Measurements from ENCODE around the gene C2orf74. TPM values are rescaled to one million over a fixed set of nuclear protein-coding genes. Genes with fewer than 3 reads are reported as not detected.

Gene C2orf74
- total and polyA plus RNA-seq, 9 of the 15 experiments (the other 6 are each of a cell fraction or from before 2014, with no cell fraction given) = not detected

DNA sequence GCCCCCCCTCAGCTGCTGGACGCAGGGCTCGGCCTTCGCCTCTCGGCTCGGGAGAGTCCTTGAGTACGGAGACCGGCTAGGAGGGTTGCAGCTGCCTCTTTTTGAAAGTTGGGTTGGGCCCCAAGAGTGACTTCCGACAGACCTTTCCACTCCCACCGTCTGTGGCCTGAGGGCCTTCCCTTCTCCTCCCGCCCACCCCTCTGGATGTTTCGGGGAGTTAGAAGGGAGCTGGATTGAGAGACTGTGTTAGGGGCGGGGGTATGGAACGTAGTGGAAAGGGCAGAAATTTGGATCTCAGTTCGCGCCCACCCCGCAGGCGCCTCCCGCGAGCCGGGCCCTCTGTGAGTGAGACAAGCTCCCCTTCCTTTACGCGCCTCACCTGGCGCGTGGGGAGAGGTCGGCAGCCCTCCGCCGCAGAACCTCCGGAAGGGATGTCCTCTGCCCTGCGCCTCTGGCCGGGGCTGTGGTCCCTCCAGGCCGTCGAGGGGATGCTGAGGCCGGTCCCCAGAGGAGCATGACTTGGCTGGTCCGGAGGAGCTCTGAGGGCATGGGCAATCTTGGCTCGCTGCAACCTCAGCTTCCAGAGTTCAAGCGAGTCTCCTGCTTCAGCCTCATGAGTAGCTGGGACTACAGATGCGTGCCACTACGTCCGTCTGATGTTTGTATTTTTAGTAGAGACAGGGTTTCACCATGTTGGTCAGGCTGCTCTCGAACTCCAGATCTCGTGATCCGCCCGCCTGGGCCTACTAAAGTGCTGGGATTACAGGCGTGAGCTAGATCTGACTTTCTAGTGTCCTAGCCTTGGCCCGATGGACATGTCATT is 15.9 kb downstream of the C2orf74 start (continued):
- TF ChIP-seq, protein P1, sequence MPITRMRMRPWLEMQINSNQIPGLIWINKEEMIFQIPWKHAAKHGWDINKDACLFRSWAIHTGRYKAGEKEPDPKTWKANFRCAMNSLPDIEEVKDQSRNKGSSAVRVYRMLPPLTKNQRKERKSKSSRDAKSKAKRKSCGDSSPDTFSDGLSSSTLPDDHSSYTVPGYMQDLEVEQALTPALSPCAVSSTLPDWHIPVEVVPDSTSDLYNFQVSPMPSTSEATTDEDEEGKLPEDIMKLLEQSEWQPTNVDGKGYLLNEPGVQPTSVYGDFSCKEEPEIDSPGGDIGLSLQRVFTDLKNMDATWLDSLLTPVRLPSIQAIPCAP (CRISPR knock-in tag; IDR thresholded peaks at IDR 0.05; ENCODE audit: borderline replicate concordance) = no peak
- TF ChIP-seq U2AF2 (optimal IDR thresholded peaks at IDR 0.05; ENCODE audit: low read depth, low read length) (no peak), MAZ (CRISPR knock-in tag; conservative IDR thresholded peaks at IDR 0.05 in 1 of 2, IDR thresholded peaks at IDR 0.05 in 1 of 2) (peak in 1 of 2 experiments; percentile 63; a peak in 2 of 4 replicates), SMARCA4 (IDR thresholded peaks at IDR 0.05) (0 out of 2 replicates have a peak, but pooled peaks have one; percentile 10), TCF3 (CRISPR knock-in tag; IDR thresholded peaks at IDR 0.05) (no peak), ZNF696 (CRISPR knock-in tag; conservative IDR thresholded peaks at IDR 0.05) (no peak), EP300 (IDR thresholded peaks at IDR 0.05; ENCODE audit: low read length) (no peak), NR2C1 (IDR thresholded peaks at IDR 0.05) (no peak), NR2C1 (tag; IDR thresholded peaks at IDR 0.05) (no peak), NFYB (IDR thresholded peaks at IDR 0.05; ENCODE audit: extremely low read depth, insufficient read length) (no peak), ZFX (CRISPR knock-in tag; IDR thresholded peaks at IDR 0.05) (peak; percentile 75)
- TF ChIP-seq, protein P2, sequence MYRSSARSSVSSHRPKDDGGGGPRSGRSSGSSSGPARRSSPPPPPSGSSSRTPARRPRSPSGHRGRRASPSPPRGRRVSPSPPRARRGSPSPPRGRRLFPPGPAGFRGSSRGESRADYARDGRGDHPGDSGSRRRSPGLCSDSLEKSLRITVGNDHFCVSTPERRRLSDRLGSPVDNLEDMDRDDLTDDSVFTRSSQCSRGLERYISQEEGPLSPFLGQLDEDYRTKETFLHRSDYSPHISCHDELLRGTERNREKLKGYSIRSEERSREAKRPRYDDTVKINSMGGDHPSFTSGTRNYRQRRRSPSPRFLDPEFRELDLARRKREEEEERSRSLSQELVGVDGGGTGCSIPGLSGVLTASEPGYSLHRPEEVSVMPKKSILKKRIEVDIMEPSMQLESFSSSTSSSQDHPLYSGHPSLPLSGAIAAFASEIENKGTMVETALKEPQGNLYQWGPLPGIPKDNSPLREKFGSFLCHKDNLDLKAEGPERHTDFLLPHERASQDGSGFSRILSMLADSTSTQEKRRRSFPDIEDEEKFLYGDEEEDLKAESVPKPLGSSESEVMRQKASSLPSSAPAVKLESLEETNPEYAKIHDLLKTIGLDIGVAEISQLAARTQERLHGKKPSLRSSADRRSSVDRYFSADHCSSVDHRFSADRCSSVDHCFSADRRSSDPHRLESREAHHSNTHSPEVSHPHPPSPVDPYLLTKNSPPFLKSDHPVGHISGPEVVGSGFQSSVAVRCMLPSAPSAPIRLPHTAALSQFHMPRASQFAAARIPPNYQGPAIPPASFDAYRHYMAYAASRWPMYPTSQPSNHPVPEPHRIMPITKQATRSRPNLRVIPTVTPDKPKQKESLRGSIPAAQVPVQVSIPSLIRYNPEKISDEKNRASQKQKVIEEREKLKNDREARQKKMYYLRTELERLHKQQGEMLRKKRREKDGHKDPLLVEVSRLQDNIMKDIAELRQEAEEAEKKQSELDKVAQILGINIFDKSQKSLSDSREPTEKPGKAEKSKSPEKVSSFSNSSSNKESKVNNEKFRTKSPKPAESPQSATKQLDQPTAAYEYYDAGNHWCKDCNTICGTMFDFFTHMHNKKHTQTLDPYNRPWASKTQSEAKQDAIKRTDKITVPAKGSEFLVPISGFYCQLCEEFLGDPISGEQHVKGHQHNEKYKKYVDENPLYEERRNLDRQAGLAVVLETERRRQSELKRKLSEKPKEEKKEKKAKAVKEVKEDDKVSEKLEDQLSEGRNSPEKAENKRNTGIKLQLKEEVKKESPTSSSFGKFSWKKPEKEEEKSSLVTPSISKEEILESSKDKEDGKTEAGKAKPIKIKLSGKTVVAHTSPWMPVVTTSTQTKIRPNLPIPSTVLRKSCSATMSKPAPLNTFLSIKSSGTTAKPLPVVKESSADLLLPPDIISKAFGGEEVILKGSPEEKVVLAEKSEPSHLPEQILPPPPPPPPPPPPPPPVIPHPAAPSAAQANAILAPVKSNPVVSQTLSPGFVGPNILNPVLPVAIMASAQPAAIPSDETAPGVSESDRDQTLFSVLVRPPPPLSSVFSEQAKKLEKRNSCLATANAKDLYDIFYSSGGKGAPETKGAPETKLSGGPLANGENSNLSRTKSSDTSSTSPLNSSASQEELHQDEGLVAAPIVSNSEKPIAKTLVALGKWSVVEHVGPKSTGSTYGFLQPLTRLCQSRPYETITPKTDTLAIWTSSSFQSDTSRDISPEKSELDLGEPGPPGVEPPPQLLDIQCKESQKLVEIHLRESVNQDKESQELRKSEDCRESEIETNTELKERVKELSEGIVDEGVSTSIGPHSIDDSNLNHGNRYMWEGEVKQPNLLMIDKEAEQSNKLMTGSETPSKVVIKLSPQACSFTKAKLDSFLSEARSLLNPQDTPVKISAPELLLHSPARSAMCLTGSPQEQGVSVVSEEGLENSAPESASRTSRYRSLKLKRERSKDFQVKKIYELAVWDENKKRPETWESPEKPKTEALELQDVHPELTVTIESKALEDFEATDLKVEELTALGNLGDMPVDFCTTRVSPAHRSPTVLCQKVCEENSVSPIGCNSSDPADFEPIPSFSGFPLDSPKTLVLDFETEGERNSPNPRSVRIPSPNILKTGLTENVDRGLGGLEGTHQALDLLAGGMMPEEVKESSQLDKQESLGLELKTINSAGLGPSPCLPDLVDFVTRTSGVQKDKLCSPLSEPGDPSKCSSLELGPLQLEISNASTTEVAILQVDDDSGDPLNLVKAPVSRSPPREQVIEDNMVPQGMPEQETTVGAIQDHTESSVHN (IDR thresholded peaks at IDR 0.05; ENCODE audit: borderline replicate concordance in 1 of 2, low read depth in 1 of 2) = no peak
- TF ChIP-seq, protein P3, sequence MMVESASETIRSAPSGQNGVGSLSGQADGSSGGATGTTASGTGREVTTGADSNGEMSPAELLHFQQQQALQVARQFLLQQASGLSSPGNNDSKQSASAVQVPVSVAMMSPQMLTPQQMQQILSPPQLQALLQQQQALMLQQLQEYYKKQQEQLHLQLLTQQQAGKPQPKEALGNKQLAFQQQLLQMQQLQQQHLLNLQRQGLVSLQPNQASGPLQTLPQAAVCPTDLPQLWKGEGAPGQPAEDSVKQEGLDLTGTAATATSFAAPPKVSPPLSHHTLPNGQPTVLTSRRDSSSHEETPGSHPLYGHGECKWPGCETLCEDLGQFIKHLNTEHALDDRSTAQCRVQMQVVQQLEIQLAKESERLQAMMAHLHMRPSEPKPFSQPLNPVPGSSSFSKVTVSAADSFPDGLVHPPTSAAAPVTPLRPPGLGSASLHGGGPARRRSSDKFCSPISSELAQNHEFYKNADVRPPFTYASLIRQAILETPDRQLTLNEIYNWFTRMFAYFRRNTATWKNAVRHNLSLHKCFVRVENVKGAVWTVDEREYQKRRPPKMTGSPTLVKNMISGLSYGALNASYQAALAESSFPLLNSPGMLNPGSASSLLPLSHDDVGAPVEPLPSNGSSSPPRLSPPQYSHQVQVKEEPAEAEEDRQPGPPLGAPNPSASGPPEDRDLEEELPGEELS (CRISPR knock-in tag; IDR thresholded peaks at IDR 0.05; ENCODE audit: borderline replicate concordance) = no peak
- TF ChIP-seq, protein P4, sequence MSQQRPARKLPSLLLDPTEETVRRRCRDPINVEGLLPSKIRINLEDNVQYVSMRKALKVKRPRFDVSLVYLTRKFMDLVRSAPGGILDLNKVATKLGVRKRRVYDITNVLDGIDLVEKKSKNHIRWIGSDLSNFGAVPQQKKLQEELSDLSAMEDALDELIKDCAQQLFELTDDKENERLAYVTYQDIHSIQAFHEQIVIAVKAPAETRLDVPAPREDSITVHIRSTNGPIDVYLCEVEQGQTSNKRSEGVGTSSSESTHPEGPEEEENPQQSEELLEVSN (IDR thresholded peaks at IDR 0.05; ENCODE audit: borderline replicate concordance in 1 of 2, extremely low read depth in 1 of 2, insufficient read depth in 1 of 2, insufficient read length in 1 of 2, low read depth in 1 of 2, low read length in 1 of 2, poor library complexity in 1 of 2, severe bottlenecking in 1 of 2) = peak in 1 of 2 experiments; percentile 22
